Measurements from ENCODE around the gene SLC35F3. TPM values are rescaled to one million over a fixed set of nuclear protein-coding genes. Genes with fewer than 3 reads are reported as not detected.

SLC35F3 gene
- total RNA-seq, 6 experiments from 2014 or later = not detected

DNA sequence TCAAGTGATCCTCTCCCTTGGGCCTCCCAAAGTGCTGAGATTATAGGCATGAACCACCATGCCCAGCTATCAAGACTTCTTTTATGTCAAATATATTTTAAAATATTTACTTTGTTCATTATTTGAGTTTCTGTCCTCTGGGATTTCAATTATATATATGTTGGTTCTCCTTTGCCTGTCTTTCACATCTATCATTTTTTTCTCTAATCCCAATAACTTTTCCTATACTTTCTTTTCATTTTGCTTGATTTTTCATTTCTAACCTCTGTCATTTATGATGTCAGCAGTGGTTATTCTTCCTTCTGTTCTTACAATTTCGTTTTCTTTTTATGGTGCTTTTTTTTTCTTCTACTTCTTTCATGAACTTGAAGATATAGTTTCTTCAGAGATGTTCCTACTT lies 47.3 kb downstream of the SLC35F3 start:
- DNase-seq (no peak), ATAC-seq (no peak)
- intact Hi-C loops (cut with DNase I) = no loop called here
- Histone ChIP-seq H3K9me3 (no peaks in the 10 kb centered on the region), H3K4me1 (no peaks in the 10 kb centered on the region), H3K4me3 (no peak overlapping the region), H3K27ac (no peak overlapping the region), H3K27me3 (no peaks in the 10 kb centered on the region), H3K36me3 (no peaks in the 10 kb centered on the region)
- 40% methylated on average over 1 of the region's 1 CpG for WGBS (ENCODE audit: insufficient coverage, low coverage, low lambda C conversion rate, missing lambda C conversion rate)
- no peak for TF ChIP-seq POLR2A (IDR thresholded peaks at IDR 0.05)
- TF ChIP-seq, protein P1, sequence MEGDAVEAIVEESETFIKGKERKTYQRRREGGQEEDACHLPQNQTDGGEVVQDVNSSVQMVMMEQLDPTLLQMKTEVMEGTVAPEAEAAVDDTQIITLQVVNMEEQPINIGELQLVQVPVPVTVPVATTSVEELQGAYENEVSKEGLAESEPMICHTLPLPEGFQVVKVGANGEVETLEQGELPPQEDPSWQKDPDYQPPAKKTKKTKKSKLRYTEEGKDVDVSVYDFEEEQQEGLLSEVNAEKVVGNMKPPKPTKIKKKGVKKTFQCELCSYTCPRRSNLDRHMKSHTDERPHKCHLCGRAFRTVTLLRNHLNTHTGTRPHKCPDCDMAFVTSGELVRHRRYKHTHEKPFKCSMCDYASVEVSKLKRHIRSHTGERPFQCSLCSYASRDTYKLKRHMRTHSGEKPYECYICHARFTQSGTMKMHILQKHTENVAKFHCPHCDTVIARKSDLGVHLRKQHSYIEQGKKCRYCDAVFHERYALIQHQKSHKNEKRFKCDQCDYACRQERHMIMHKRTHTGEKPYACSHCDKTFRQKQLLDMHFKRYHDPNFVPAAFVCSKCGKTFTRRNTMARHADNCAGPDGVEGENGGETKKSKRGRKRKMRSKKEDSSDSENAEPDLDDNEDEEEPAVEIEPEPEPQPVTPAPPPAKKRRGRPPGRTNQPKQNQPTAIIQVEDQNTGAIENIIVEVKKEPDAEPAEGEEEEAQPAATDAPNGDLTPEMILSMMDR (IDR thresholded peaks at IDR 0.05) = no peak

DNA sequence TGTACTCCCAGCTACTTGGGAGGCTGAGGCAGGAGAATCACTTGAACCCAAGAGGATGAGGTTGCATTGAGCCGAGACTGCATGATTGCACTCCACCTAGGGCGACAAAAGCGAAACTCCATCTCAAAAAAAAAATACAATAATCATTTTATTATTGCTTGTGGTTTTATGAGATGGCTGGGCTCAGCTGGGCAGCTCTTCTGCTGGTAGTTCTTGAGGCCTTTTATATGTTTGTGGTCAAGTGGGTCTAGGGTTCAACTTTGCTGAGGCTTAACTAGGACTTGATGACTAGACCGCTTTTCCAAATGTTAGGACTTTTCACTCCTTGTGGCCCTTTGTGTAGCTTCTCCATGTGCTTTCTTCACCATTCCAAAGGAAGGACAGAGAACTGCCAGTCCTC lies 53.2 kb downstream of the SLC35F3 start:
- TF ChIP-seq, protein P1 (IDR thresholded peaks at IDR 0.05) = no peak
- no peak for TF ChIP-seq POLR2A (IDR thresholded peaks at IDR 0.05)
- no peak for DNase-seq
- Histone ChIP-seq H3K27ac (no peak overlapping the region), H3K27me3 (no peaks in the 10 kb centered on the region), H3K4me3 (no peak overlapping the region), H3K4me1 (no peaks in the 10 kb centered on the region), H3K36me3 (no peaks in the 10 kb centered on the region), H3K9me3 (no peaks in the 10 kb centered on the region)
- ATAC-seq = no peak
- WGBS (ENCODE audit: insufficient coverage, low coverage, low lambda C conversion rate, missing lambda C conversion rate) = 84% methylated on average over 4 of the region's 4 CpGs
- intact Hi-C loops (cut with DNase I) = no loop called here

DNA sequence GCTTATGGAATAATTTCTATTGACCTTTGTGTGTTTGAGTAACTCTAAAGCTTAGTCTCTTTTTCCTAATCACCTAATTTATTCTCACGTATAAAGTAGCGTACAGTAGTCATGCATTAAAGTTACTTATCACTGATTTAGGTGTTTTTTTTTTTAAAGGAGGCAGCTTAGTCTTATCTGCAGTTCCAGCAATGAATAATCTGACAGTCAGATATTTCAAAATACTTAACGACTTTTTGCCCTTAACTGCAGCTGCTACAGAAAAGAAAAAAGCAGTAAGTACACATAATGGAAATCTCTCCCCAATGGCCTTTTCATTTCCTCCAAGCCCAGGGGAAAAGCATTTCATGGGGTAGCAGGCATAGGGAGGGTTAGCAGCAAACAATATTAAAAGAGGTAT lies 54.6 kb downstream of the SLC35F3 start:
- intact Hi-C loops (cut with DNase I) = no loop called here
- no peak for ATAC-seq
- no peak overlapping the region for H3K4me3 ChIP-seq

DNA sequence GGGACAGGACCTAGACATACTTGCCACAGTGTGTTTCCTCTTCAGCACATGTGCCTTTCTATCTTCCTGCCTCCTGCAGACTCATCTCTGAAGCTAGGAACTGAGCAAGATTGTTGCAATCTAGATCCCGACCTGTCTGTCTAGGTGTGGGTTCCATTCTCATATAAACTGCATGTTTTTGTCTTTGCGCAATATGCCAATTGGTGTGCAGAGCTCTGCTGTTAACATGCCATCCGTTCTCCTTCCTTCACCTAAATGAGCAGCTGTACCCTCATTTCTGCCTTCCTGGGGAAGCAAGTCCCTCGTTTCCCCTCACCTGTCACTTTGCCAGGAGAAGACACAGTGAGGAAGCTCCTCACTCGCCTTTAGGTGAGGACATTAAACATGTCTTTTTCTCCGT lies 55.5 kb downstream of the SLC35F3 start:
- Histone ChIP-seq H3K4me1 (no peaks in the 10 kb centered on the region), H3K4me3 (no peak overlapping the region), H3K27ac (no peak overlapping the region), H3K9me3 (no peaks in the 10 kb centered on the region), H3K36me3 (no peaks in the 10 kb centered on the region), H3K27me3 (no peaks in the 10 kb centered on the region)
- 66% methylated on average over 6 of the region's 6 CpGs for WGBS (ENCODE audit: insufficient coverage, low coverage, low lambda C conversion rate, missing lambda C conversion rate)
- intact Hi-C loops (cut with DNase I) = no loop called here
- TF ChIP-seq, protein P1 (IDR thresholded peaks at IDR 0.05) = no peak
- no peak for TF ChIP-seq POLR2A (IDR thresholded peaks at IDR 0.05)
- DNase-seq (no peak), ATAC-seq (no peak)

More for the DNA sequence above, 54.6 kb downstream of the SLC35F3 start:
- TF ChIP-seq, protein P1 (IDR thresholded peaks at IDR 0.05) = no peak
- no peak for TF ChIP-seq POLR2A (IDR thresholded peaks at IDR 0.05)
- H3K27ac ChIP-seq = no peak overlapping the region
- no peaks in the 10 kb centered on the region for H3K4me1 ChIP-seq
- no peaks in the 10 kb centered on the region for H3K9me3 ChIP-seq
- H3K27me3 ChIP-seq = no peaks in the 10 kb centered on the region
- no peaks in the 10 kb centered on the region for H3K36me3 ChIP-seq
- 31% methylated on average over 3 of the region's 3 CpGs for WGBS (ENCODE audit: insufficient coverage, low coverage, low lambda C conversion rate, missing lambda C conversion rate)
- no peak for DNase-seq

DNA sequence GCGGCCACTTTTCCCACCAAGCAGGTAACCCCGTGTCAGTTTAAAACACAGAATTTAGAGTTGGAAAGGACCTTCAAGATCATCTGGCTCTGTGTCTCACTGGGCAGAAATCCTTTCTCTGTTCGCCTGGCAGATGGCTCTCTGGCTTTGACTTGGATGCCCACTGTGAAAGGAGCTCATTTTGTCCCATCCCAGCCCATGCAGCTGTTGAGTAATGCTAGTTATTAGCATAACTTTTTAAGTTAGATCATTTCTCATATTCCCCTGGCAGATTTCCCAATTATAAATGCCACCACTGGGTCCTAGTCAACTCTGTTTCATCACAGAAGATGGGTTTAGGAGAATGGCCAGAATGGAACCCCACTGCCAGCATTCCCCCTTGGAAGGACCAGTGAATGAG lies 55.9 kb downstream of the SLC35F3 start:
- H3K4me3 ChIP-seq = no peak overlapping the region
- H3K27ac ChIP-seq = no peak overlapping the region
- H3K36me3 ChIP-seq = no peaks in the 10 kb centered on the region
- TF ChIP-seq, protein P1 (IDR thresholded peaks at IDR 0.05) = no peak
- TF ChIP-seq POLR2A (IDR thresholded peaks at IDR 0.05) = no peak
- intact Hi-C loops (cut with DNase I) = no loop called here
- DNase-seq (no peak), ATAC-seq (no peak)
- H3K27me3 ChIP-seq = no peaks in the 10 kb centered on the region
- WGBS (ENCODE audit: insufficient coverage, low coverage, low lambda C conversion rate, missing lambda C conversion rate) = 83% methylated on average over 2 of the region's 3 CpGs
- no peaks in the 10 kb centered on the region for H3K4me1 ChIP-seq
- H3K9me3 ChIP-seq = no peaks in the 10 kb centered on the region

Measured in right lobe of liver (tissue), 6 donors.